ENCODE measurements around the gene SPATA6.

GRCh38 chr1:48344373-48344772 is 127.6 kb downstream of the SPATA6 start:
- TF ChIP-seq POLR2A (IDR thresholded peaks at IDR 0.05; ENCODE audit: extremely low read depth, insufficient read length) (no peak), CTCF (IDR thresholded peaks at IDR 0.05; ENCODE audit: low read depth, low read length) (no peak), MYC (IDR thresholded peaks at IDR 0.05; ENCODE audit: low read depth, low read length) (no peak), MAX (IDR thresholded peaks at IDR 0.05; ENCODE audit: low read depth, low read length) (no peak)
